Esophagus squamous epithelium (tissue), 4 donors: ENCODE results near the gene PRCC.

Source experiments
- CTCF ChIP-seq, 6 experiments: fragments of 450-650 bp in 4 of 6; fragments of 200-600 bp in 2 of 6; sonication (generic) in 2 of 6; IDR thresholded peaks; one replicate each; pipeline ENCODE4 v1.5.1; 2016 to 2019; ENCODE audit warnings: antibody characterized with exemption in 6 of 6, mild to moderate bottlenecking in 4 of 6, moderate library complexity in 4 of 6
- POLR2A ChIP-seq, 4 donors: fragments of 450-650 bp; IDR thresholded peaks; one replicate each; pipeline ENCODE4 v1.6.1; 2017; ENCODE audit warnings: antibody characterized with exemption in 4 of 4, mild to moderate bottlenecking in 4 of 4, moderate library complexity in 3 of 4

- TF ChIP-seq CTCF (IDR thresholded peaks at IDR 0.05) (no peak), POLR2A (IDR thresholded peaks at IDR 0.05) (no peak)
These were observed 29.2 kb downstream of the PRCC start for GRCh38 chr1:156796340-156797097.
